Measurements from ENCODE around the gene TIMM50.

TIMM50 gene

GRCh38 chr19:39539165-39539517 lies 58.5 kb downstream of the TIMM50 start:
- DNase-seq, result no peak

- peak; percentile 94 to 96 for DNase-seq
Observed at GRCh38 chr19:39539518-39540332, 59.1 kb downstream of the TIMM50 start, which contains the start of gene EID2. TSS of gene EID2 (minus strand) at chr19:39540161. CDS start at chr19:39540079, 82 bp downstream.

- DNase-seq, result no peak
Observed at GRCh38 chr19:39540333-39540673, 59.7 kb downstream of the TIMM50 start.

All from activated T-cell treated with anti-CD3 and anti-CD28 coated beads, Interleukin-2, amount 50 U/mL, for 48 hours (primary cell).